Activated T-helper 1 cell treated with anti-CD3 and anti-CD28 coated beads, Interleukin-2, amount 50 U/mL, for 16 hours (primary cell): Measurements from ENCODE around the gene SLC2A1.
A peak's percentile ranks its signal among the peaks of the same experiment; 100 is the strongest.
"Not testable (repeated sequence)": the region's sequence is repeated elsewhere in the genome, so short reads cannot be mapped to it uniquely, and the experiment has no call there.

Experiments used
- DNase-seq, 2 donors: peaks; one replicate each; pipeline ENCODE4 v3.0.0-alpha.2; 2020; ENCODE audit warnings: low read depth in 1 of 2, low spot score in 1 of 2

Gene SLC2A1

DNA sequence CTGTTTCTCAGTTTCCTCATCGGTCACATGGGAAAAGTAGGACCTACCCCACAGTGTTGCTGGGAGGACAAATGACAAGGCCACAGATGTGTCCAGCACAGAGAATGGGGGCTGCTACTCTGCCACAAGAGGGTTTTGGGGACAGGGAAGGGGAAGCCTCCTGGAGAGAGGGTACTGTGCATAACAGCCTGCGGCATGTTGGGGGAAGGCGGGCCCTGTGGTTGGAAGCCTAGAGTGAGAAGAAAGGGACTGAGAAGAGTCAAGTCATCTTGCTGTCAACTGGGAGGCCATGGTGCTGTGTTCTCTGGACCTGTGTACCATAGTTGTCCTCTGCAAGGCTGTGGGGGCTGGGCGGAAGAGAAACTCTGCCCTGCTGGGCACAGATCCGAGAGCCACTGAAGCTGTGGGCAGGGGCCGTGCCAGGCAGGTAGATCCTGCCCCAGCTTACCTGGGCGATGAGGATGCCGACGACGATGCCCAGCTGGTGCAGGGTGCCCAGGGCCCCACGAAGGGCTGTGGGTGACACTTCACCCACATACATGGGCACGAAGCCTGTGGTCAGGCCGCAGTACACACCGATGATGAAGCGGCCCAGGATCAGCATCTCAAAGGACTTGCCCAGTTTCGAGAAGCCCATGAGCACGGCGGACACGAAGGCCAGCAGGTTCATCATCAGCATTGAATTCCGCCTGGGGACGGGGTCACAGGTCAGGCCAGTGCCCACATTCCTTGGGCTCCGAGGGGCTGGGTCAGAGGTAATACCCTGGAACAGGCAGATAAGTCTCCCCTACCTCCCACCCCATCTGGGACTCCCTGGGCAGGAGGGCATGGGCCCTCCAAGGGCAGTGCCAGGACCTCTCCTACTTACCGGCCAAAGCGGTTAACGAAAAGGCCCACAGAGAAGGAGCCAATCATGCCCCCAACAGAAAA lies 28.2 kb downstream of the SLC2A1 start:
- no peak for DNase-seq

DNA sequence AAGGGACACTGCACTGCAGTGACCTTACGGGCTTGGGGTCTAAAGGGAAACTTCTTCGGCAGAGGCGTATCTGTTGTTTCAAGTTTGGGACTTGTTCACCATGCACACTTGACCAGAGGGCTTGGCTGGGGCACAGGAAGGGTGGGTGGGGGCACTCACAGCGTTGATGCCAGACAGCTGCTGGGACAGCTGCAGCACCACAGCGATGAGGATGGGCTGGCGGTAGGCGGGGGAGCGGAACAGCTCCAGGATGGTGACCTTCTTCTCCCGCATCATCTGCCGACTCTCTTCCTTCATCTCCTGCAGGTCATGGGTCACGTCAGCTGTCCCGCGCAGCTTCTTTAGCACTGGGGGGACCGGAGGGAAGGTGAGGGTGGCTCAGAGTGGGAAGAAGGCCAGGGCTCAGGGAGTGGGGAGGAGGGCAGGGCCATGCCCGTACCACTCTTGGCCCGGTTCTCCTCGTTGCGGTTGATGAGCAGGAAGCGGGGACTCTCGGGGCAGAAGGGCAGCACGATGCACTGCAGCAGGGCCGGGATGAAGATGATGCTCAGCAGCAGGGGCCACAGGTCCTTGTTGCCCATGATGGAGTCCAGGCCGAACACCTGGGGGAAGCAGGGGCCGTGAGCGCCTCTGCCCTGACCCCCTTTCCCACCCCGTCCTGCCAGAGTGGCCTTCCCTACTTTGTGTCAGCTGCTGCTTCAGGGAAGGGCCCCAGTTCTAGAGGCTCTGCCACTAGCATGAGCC lies 29.1 kb downstream of the SLC2A1 start:
- DNase-seq = no peak

DNA sequence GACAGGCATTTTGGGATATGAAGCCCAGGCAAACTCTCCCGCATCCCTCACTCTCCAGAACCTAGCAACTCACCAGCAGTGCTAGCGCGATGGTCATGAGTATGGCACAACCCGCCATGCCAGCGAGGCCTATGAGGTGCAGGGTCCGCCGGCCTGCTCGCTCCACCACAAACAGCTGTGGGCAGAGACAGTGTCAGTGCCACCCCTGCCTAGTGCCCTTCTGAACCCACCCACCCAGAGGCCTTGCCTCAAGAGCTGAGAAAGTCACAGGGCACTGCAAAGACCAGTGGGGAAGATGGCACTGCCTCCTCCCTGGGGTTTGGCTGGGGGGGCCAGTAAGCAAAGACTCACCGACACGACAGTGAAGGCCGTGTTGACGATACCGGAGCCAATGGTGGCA lies 29.8 kb downstream of the SLC2A1 start:
- DNase-seq = no peak

DNA sequence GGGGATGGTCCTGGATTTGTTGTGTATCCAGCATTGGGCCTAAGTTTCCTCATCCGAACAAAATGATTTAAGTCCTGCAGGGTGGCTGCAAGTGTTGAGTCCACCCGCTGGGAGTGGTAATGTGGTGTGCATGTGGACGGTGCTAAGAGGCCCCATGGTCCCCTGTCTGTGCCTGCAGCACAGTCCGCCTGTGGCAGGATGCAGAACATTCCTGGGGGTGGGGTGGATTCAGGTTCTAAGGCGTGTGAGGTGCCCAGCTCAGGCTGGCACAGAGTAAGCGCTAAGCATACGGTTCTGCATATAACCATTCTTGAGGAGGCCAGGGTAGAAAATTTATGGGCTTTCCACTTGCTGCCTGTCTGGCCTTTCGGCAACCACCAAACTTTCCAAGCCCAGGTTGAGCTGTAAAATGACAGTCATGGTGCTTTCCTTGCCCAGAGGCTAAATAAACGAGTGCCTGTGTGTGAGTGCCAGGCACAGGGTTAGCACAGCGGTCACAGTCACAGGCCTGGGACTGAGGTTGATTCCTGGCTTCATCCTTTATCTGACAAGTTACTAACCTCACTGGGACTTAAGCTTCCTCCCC lies 30.7 kb downstream of the SLC2A1 start:
- no peak for DNase-seq

DNA sequence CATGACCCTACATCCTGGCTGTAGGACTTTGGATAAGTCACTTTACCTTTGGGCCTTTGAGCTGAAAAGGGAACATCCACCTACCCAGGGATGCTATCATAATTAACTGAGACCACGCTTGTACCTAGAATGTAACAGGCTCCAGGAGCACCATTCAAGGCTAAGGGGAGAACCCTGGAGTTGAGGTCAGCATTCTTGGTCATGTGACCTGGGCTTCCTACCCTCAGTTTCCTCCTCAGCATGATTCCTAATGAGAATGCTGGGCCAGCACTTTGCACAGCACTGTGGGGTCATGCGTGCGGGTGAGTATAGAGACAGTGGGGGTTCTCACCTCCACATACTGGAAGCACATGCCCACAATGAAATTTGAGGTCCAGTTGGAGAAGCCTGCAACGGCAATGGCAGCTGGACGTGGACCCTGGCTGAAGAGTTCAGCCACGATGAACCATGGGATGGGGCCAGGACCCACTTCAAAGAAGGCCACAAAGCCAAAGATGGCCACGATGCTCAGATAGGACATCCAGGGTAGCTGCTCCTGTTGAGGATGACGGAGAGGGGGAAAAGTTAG lies 31.3 kb downstream of the SLC2A1 start:
- no peak for DNase-seq

DNA sequence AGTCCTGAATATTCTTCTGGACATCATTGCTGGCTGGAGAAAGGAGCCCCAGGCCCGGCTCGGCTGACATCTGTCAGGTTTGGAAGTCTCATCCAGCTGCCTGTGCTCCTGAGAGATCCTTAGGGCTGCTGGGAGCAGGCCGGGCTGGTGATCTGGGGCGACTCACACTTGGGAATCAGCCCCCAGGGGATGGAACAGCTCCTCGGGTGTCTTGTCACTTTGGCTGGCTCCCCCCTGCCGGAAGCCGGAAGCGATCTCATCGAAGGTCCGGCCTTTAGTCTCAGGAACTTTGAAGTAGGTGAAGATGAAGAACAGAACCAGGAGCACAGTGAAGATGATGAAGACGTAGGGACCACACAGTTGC lies 31.8 kb downstream of the SLC2A1 start:
- DNase-seq = no peak

DNA sequence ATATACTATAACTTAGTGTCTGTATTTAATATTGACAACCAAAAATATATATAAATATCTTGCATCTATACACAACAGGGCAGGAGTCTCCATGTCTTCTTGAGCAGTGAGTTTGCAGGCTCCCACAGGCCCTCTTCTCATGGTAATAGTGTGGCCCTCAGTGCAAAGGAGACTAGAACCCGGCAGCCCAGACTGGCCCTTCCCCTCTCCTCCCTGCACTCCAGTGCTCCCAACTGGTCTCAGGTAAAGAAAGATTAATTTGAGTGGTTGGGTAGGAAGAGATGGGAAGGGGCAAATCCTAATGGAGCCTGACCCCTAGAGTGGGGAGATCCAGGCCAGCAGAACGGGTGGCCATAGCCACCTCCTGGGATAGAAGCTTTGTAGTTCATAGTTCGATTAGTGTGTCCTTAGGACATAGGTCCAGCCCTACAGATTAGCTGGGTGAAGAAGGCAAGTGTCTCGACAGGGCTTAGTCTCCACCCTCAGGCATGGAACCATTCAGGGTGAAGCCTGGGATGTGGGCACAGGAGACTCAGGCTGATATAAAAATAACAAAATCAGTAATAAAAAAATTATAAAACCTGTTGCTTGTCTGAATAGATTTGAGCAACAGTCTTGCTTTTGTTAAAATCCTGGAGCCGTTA lies 32.3 kb downstream of the SLC2A1 start:
- DNase-seq = no peak

DNA sequence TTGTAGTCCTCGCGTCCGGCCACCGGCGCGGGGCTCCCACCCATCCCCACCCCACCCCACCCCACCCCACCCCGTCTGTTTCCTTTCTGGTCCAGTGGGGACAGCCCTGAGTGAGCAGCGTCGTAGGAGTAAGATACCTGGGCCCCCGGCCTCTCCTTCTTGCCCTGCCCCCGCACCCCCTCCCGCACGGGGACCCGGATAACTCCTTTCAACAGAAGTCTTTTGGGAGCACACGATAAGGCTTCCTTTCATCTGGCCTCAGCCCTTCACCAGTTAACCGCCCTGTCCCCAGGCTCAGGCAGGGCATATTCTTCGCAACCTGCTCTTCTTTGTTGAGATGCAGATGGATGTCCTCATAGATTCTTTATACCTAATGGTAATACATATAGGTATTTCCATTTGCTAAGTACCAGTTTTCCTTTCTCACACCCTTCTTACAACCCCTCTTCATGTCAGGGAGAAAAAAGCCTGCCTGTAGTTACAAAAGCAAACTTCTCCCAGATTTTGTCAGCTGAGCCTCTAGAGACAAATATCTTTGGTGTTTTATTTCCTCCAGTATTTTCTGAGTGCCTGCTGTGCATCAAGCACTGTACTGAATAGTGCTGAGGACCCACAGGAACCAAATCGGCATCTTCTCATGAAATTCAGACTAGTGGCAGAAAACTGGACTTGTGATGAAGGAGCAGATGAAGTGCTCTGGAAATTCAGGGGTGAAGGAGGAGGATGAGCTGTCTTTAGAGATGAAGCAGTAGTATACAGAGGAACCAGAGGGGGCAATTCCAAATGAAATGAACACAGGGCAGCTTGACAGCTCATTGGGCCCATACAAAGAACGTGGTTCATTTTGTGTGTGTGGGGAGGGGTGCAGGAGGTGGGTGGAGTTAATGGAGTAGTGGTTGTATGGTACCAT lies 33.6 kb downstream of the SLC2A1 start:
- no peak for DNase-seq

DNA sequence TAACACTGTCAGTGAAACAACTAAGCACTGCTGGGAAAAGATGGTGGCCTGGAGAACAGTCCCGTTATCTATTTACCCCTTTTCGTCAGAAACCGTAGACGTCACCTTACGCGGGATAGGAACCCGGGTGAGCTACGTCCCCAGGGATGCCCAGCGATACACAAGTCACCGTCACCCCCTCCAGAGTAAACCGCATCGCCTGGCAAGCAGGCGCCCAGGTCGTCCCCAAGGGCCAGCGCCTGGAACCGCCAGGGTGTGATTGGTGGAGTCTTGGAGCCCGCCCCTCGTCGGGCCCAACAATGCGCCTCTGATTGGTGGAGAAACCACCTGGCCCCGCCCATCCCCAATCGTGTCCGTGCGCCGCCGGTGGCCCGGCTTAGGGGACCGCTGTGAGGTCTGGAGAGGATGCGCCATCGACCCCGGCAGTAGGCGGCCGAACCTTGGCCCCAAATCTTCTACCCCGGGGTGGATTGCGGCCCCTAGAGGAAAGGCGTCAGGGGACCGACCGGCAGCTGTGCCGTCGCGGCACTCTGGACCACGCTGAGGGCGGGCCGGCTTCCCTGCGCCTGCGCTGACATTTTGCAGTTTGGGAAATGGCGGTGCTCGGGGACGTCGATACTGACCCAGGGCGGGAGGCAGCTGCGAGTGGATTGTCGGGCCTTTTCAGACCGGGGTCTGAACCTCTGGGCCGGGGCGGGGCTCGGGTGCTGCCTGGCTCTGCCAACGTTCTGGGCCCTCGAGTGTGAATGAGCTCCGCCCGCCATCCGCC lies 34.4 kb downstream of the SLC2A1 start:
- DNase-seq = peak; percentile 80 to 85

DNA sequence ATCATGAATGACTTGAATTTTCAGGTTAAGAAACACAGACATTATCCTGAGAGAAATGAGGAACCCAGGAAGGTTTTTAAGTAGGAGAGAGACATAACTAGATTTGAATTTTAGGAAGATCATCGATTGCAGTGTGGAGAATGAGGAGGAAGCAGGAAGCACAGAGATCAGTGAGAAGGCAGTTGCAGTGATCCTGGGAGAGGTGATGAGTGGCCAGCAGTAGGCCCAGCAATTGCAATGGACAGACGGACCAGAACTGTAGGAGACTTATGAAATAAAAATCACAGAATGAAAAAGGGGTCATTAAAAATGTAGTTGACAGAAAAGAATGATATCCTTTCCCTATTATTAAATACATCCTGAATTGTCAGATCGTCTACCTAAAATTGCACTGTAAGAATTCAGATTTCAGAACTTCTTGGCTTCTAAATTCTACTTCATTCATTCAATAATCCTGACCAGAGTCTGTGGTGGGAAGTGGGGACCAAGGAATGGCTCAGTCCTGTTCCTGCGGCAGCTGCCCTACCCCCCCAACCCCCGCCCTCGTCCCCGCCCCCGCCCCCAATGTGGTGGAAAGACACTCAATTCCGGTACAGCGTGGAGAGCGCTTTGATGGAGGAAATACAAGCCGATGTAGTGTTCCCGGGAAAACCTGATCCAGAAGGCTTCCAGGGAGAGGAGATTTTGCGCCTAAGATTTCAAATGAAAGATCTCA lies 35.1 kb downstream of the SLC2A1 start:
- no peak for DNase-seq

DNA sequence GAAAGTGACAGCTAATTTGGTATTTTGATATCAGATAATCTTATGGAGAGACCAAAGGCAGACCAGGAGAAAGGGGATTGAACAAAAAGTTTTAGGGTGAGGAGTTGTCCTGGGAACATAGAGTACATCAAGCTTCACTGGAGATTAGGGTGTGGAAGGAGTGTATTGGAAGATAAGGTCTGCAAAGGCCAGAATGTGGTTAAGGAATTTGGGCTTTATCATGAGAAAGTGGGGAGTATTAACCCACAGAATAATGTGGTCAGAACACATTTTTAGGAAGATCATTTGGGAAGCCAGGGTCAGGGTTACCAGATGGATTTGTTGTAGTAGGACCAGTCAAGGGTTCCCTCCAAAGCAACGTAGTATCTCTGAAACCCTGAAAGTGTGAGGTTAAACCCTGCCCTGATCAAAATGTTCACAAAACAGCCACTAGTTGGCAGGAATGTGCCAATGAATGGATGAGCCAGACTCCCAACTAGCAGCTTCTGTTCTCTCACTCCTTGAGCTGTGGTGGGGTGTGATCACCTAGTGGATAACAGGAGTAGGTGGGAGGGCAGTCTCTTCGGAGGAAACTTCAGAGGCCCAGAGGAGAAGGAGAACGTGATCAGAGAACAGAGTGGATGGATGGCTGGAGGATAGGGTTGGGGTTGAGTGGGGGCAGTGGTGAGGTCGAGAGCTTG lies 35.8 kb downstream of the SLC2A1 start:
- peak in 1 of 2 donors; percentile 31 for DNase-seq

DNA sequence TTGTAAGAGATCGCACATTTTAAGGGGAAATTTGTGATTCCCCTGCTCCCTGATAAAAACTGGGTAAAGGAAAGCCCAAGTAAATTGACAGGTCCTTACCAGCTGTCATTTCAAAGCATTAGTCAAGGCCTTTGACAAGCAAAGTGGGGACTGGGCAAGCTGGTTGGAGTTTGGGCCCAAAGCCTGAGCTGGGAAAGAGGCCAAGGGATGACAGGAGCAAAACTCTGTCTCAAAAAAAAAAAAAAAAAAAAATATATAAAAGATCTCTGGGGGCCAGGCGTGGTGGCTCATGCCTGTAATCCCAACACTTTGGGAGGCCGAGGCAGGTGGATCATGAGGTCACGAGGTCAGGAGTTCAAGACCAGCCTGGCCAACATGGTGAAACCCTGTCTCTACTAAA lies 36.9 kb downstream of the SLC2A1 start:
- no peak for DNase-seq

DNA sequence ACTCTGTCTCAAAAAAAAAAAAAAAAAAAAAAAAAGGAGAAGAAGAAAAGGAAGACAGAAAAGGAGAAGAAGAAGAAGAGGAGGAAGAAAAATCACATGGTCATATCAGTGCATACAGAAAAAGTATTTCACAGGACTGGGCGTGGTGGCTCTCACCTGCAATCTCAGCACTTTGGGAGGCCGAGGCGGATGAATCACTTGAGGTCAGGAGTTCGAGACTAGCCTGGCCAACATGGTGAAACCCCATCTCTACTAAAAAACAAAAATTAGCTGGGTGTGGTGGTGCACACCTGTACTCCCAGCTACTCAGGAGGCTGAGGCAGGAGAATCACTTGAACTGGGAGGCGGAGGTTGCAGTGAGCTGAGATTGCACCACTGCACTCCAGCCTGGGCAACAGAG lies 39.0 kb downstream of the SLC2A1 start:
- not testable (repeated sequence) for DNase-seq

DNA sequence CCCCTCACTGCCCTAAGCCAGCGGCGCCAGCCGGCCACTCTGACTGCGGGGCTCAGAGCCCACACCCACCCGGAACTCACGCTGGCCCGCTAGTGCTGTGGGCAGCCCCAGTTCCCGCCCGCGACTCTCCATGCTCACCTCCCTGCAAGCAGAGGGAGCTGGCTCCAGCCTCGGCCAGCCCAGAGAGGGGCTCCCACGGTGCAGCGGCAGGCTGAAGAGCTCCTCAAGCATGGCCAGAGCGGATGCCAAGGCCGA lies 41.5 kb downstream of the SLC2A1 start:
- no peak for DNase-seq

DNA sequence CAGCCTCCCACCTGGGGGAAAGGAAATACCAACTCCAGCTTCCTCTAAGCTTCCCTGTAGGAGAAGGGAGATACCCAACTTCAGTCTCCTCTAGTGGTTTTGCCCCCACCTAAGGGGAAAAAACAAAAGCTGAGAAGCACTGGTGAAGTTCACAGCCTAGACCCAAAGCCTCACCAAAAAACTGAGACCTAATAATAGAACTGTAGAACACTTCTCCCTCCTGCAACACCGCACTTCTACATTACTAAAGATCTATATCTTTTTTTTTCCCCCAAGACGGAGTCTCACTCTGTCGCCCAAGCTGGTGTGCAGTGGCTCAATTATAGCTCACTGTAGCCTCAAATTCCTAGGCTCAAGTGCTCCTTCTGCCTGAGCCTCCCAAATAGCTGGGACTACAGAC lies 43.2 kb downstream of the SLC2A1 start:
- DNase-seq = no peak

DNA sequence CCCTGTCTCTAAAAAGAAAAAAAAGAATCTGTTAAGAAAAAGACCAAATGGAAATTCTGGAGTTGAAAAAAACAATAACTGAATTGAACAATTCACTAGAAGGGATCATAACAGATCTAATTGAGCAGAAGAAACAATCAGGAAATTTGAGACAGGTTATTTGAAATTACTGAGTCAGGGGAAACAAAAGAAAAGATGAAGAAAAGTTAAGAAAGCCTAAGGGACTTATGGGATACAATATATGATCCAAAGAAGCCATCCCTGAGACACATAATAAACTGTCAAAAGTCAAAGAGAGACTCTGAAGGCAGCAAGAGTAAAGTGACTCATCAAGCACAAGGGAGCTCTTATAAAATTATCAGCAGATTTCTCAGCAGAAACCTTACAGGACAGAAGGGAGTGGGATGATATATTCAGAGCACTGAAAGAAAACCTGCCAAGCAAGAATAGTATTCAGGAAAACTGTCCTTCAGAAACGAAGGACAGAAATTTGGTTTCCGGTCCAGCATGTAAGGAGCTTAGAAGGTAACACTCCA lies 44.5 kb downstream of the SLC2A1 start:
- no peak for DNase-seq

DNA sequence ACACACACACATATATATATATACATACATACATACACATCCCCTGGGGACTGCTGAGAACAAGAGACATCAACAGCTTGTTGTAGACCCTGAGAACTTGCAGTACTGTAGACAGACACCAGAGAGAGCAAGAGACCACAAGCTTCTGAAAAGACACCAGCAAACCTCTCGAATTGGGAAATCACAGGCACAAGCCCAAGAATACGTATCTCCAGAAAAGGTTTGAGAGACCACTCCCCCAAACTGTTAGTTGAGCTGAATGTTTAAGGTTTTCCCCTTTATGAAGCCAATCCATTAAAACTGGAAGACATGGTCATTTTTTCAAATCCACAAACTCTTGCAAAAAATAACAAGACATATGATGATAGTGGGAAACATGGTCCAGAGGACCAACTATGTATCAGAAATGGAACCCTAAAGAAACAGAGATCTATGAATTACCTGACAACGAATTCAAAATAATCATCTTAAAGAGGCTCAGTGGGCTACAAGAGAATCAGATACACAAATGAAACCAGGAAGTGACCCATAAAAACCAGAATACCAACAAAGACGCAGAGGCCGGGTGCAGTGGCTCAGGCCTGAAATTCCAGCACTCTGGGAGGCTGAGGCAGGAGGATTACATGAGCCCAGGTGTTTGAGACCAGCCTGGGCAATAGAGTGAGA lies 45.1 kb downstream of the SLC2A1 start:
- DNase-seq = no peak

DNA sequence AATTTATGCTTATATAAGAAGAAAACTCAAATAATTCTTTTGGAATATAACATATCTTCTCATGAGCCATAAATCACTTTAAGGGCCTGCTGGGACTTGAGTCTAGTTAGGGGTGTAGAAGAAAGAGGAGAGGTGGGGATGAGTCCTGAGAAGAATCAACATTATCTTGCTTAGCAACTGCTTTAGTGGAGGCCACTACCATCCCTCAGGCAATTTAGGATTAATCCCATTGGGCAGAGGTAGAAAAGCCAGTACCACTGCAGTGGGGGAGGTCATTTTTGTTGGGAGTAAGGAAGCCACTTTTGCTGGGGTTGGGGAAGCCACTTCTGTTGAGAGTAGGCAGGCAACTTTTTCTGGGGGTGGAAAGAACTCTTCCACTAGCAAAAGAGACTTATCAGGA lies 47.7 kb downstream of the SLC2A1 start:
- no peak for DNase-seq
